Skeletal muscle satellite cell (primary cell): ENCODE results near the gene HCN1.

Experiments used
- H3K27me3 ChIP-seq: 2 replicates; pipeline ENCODE4 v1.7.0; 2013; ENCODE audit warnings: low read length; ENCODE audit not compliant: control insufficient read depth, insufficient read depth
- H3K36me3 ChIP-seq: 2 replicates; pipeline ENCODE4 v1.7.0; 2013; ENCODE audit warnings: mild to moderate bottlenecking, control low read depth, low read length; ENCODE audit not compliant: insufficient read depth
- H3K4me1 ChIP-seq: 2 replicates; pipeline ENCODE4 v1.7.0; 2013; ENCODE audit warnings: low read length; ENCODE audit not compliant: control insufficient read depth, insufficient read depth
- H3K4me2 ChIP-seq: 2 replicates; pipeline ENCODE4 v1.7.0; 2013; ENCODE audit warnings: mild to moderate bottlenecking, low read length
- H3K4me3 ChIP-seq: 2 replicates; pipeline ENCODE4 v1.7.0; 2013; ENCODE audit warnings: low read length
- H3K9ac ChIP-seq: 2 replicates; pipeline ENCODE4 v1.7.0; 2013; ENCODE audit warnings: mild to moderate bottlenecking, low read depth, low read length, moderate library complexity
- H3K9me3 ChIP-seq: replicated peaks from 2 replicates; pipeline ENCODE4 v1.7.0; 2013; ENCODE audit warnings: mild to moderate bottlenecking, control low read depth, low read length

HCN1 gene

GRCh38 chr5:45414620-45415573 lies 281.3 kb downstream of the HCN1 start:
- no peak overlapping the region for H3K4me3 ChIP-seq
- H3K4me2 ChIP-seq, result no peak overlapping the region
- H3K9me3 ChIP-seq, result peaks cover 5% of the 10 kb centered on the region
- no peak overlapping the region for H3K9ac ChIP-seq
- H3K27me3 ChIP-seq, result no peaks in the 10 kb centered on the region
- no peaks in the 10 kb centered on the region for H3K4me1 ChIP-seq
- no peaks in the 10 kb centered on the region for H3K36me3 ChIP-seq

DNA sequence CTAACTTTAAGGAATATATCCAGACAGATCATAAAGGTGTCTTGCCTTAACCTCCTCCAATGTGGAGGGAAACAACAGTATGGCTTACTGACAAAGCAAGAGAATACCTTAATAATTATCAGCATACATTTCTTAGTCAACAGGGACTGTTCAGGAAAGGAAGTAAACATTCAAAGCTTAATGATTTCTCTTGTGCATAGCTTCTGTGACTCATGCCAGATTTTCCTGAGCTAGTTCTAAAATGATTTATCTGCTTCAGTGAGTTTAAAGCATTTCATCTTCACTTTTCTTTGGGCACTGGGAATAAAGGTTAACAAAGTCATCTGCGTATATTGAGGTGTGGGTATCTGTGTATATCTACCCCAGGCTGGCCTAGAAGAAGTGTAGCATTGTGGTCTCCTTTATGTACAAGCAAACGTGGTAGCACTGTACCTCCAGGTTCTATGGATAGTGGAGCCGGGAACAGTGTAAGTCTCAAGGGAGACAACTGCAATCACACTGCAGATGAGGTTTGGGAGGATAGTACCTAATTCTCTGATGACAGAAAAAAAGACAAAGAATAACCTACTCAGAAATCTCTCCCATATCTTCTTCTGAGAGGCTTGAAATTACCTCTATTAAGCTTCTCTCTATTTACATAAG lies 284.1 kb downstream of the HCN1 start:
- Histone ChIP-seq H3K27me3 (no peaks in the 10 kb centered on the region), H3K36me3 (no peaks in the 10 kb centered on the region), H3K4me2 (no peak overlapping the region), H3K4me3 (no peak overlapping the region), H3K9ac (no peak overlapping the region), H3K4me1 (no peaks in the 10 kb centered on the region), H3K9me3 (peaks cover 5% of the 10 kb centered on the region)

DNA sequence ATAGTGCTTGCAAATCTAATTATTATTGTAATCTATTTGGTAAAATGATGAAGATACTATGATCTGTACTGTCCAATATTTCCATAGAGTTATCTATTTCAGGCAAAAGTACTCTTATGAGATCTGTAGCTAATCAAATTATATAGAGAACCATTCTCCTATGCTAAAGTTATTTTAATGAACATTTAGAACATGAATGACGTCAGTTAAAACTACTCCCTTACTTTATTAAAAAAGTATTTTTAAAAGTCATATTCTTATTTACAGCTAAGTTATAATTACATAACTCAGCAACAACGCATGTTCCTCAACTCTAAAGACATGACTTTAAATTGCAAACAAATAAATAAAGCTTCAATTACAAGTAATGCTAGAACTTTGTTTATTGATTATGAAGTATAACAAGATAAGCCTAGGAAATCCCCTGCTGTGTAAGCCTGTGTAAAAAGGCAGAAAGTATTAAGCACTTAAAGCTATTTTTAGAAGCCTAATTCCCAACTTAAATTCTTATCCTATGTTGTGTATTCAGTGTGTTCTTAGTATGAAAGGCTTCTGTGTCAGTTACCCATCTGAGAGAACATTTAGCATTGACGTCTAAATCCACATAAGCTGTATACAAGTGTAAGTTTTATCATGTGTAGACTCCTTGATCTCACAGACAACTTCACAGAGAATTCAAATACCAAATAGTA lies 285.7 kb downstream of the HCN1 start:
- H3K36me3 ChIP-seq, result no peaks in the 10 kb centered on the region
- no peak overlapping the region for H3K4me2 ChIP-seq
- peaks cover 8% of the 10 kb centered on the region for H3K9me3 ChIP-seq
- H3K27me3 ChIP-seq, result no peaks in the 10 kb centered on the region
- no peaks in the 10 kb centered on the region for H3K4me1 ChIP-seq
- no peak overlapping the region for H3K9ac ChIP-seq
- no peak overlapping the region for H3K4me3 ChIP-seq

DNA sequence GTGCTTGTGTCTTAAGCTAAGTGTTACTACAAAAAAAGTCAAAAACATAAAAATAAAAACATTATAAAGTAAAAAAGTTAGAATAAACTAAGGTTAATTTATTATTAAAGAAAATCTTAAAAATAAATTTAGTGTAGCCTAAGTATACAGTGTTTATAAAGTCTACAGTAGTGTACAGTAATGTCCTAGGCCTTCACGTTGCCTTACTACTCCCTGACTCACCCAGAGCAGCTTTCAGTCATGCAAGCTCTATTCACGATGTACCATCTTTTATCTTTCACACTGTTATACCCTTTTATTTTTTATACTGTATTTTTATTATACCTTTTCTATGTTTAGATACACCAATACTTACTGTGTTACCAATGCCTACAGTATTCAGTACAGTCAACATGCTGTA lies 288.1 kb downstream of the HCN1 start:
- Histone ChIP-seq H3K9ac (no peak overlapping the region), H3K9me3 (peaks cover 8% of the 10 kb centered on the region), H3K4me2 (no peak overlapping the region)

GRCh38 chr5:45402804-45403455 lies 293.2 kb downstream of the HCN1 start:
- H3K4me2 ChIP-seq, result no peak overlapping the region
- H3K36me3 ChIP-seq, result no peaks in the 10 kb centered on the region
- H3K9me3 ChIP-seq, result peaks cover 8% of the 10 kb centered on the region
- H3K4me1 ChIP-seq, result no peaks in the 10 kb centered on the region
- H3K27me3 ChIP-seq, result no peaks in the 10 kb centered on the region
- H3K9ac ChIP-seq, result no peak overlapping the region
- H3K4me3 ChIP-seq, result no peak overlapping the region

More for the DNA sequence above, 288.1 kb downstream of the HCN1 start:
- no peak overlapping the region for H3K4me3 ChIP-seq
- no peaks in the 10 kb centered on the region for H3K27me3 ChIP-seq
- no peaks in the 10 kb centered on the region for H3K4me1 ChIP-seq
- H3K36me3 ChIP-seq, result no peaks in the 10 kb centered on the region

DNA sequence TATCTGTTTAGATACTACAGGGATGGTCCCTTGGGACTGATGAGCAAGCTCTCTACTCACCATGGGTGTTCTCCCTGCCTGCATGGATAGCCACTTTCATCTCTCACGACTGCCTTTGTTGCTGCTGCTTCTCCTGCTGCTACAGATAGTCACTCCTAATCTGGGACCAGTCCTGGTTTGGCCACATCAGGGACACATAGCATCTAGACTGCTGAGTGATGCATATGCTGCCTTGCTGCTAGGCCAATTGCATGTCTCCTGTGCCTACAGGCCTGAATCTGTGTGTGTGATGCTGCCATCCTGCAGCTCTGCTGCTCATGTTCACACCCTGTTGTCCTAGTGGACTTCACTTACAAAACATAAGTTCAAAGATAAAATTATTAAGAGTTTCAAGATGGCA lies 297.1 kb downstream of the HCN1 start:
- H3K9ac ChIP-seq, result no peak overlapping the region
- no peak overlapping the region for H3K4me2 ChIP-seq
- no peak overlapping the region for H3K4me3 ChIP-seq
- no peaks in the 10 kb centered on the region for H3K4me1 ChIP-seq
- no peaks in the 10 kb centered on the region for H3K27me3 ChIP-seq
- H3K9me3 ChIP-seq, result peaks cover 4% of the 10 kb centered on the region
- H3K36me3 ChIP-seq, result no peaks in the 10 kb centered on the region

DNA sequence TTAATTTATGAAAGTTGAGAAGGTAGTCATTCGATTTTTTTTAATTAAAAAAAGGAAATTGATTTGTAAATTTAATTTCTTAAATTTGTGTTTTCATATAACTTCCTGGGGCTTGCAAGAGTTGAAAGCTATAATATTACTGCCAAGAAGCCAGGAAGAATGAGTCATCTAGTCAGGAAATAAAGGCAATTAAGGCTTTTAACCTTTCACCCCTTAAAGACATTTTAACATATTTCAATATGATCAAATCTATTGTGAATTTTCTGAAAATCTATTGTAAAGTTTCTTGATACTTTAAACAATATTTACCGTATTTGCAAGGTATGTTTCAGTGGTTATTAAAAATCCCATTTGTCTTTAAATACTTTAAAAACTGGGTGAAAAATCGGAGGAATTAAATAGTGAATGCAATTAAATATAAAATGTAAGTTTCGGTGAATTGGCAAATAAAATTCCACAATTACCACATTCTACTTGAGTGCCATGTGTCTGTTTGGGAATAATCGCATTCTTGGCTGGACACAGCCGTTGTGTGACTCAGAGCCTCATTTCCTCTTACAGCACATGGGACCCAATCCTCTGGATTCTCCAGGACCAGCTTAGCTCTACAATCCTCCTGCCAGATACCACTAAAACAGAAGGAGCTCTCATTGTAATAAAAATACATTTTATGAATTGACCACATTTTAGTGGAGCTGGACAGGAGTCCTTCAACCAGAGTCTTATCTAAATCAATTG lies 310.7 kb downstream of the HCN1 start:
- H3K9ac ChIP-seq, result no peak overlapping the region
- no peak overlapping the region for H3K4me2 ChIP-seq
- H3K36me3 ChIP-seq, result no peaks in the 10 kb centered on the region
- no peaks in the 10 kb centered on the region for H3K9me3 ChIP-seq
- no peaks in the 10 kb centered on the region for H3K4me1 ChIP-seq
- no peaks in the 10 kb centered on the region for H3K27me3 ChIP-seq
- H3K4me3 ChIP-seq, result no peak overlapping the region

DNA sequence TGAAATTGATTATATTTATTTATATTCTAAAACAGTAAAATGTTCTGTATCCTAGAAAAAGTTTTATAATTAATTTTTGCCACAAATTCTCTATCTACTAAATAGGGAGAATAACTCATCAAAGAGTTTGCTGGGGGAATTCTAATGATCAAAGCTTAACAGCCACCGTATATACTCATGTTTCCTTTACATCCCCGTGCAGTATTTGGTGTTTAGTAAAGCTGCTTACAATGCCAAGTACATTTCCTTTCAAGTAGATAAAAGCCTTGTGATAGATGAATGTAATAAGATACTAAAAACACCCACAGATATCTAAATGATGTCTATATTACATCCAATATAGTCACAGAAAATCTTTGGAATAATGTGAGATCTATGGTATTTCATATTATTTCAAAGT lies 312.2 kb downstream of the HCN1 start:
- H3K9ac ChIP-seq, result no peak overlapping the region
- H3K9me3 ChIP-seq, result no peaks in the 10 kb centered on the region
- no peak overlapping the region for H3K4me2 ChIP-seq
- no peaks in the 10 kb centered on the region for H3K4me1 ChIP-seq
- no peaks in the 10 kb centered on the region for H3K36me3 ChIP-seq
- no peaks in the 10 kb centered on the region for H3K27me3 ChIP-seq
- H3K4me3 ChIP-seq, result no peak overlapping the region

- H3K9me3 ChIP-seq, result no peaks in the 10 kb centered on the region
- H3K4me1 ChIP-seq, result no peaks in the 10 kb centered on the region
- H3K36me3 ChIP-seq, result no peaks in the 10 kb centered on the region
- no peaks in the 10 kb centered on the region for H3K27me3 ChIP-seq
- no peak overlapping the region for H3K4me3 ChIP-seq
- no peak overlapping the region for H3K4me2 ChIP-seq
- H3K9ac ChIP-seq, result no peak overlapping the region
Observed at GRCh38 chr5:45382583-45382982, 313.6 kb downstream of the HCN1 start.

- Histone ChIP-seq H3K9me3 (no peaks in the 10 kb centered on the region), H3K4me3 (no peak overlapping the region), H3K9ac (no peak overlapping the region), H3K4me2 (no peak overlapping the region), H3K27me3 (no peaks in the 10 kb centered on the region), H3K4me1 (no peaks in the 10 kb centered on the region), H3K36me3 (no peaks in the 10 kb centered on the region)
Observed at GRCh38 chr5:45376417-45376816, 319.8 kb downstream of the HCN1 start.
